NOMO-1 treated with DMSO at 0.1 percent for 48 hours (cell line): ENCODE results near the gene KASH5.
A peak's percentile ranks its signal among the peaks of the same experiment; 100 is the strongest.
"Not testable (repeated sequence)": the region's sequence is repeated elsewhere in the genome, so short reads cannot be mapped to it uniquely, and the experiment has no call there.

Experiments used
- DNase-seq: peaks from one replicate; lab custom pipeline; 2025; ENCODE audit not compliant: unreplicated experiment; lab: John Stamatoyannopoulos, UW

KASH5 gene

GRCh38 chr19:49435670-49436069, 47.6 kb downstream of the KASH5 start:
- no peak for DNase-seq

GRCh38 chr19:49436381-49437017, 48.5 kb downstream of the KASH5 start:
- DNase-seq: no peak

- no peak for DNase-seq
Observed at GRCh38 chr19:49437231-49437630, 49.2 kb downstream of the KASH5 start.

GRCh38 chr19:49438261-49438660, 50.2 kb downstream of the KASH5 start:
- no peak for DNase-seq

- DNase-seq: no peak
Observed at GRCh38 chr19:49439836-49440235, 51.8 kb downstream of the KASH5 start.

- DNase-seq: no peak
Observed at GRCh38 chr19:49440439-49441209, 52.6 kb downstream of the KASH5 start.

- no peak for DNase-seq
Observed at GRCh38 chr19:49441210-49441959, 53.3 kb downstream of the KASH5 start, which contains the start of gene SLC17A7. Gene SLC17A7, minus strand, starts transcription at chr19:49441527. Its CDS starts 148 bp downstream, at chr19:49441379.

GRCh38 chr19:49441960-49442350, 53.9 kb downstream of the KASH5 start:
- DNase-seq: no peak

GRCh38 chr19:49442354-49442753, 54.3 kb downstream of the KASH5 start:
- peak; percentile 38 for DNase-seq

GRCh38 chr19:49442771-49443365, 54.8 kb downstream of the KASH5 start:
- peak; percentile 51 for DNase-seq

- DNase-seq: peak; percentile 93
Observed at GRCh38 chr19:49443366-49444099, 55.5 kb downstream of the KASH5 start.

- not testable (repeated sequence) for DNase-seq
Observed at GRCh38 chr19:49444100-49444700, 56.2 kb downstream of the KASH5 start.

- DNase-seq: no peak
Observed at GRCh38 chr19:49445997-49446396, 57.9 kb downstream of the KASH5 start.

GRCh38 chr19:49447485-49448431, 59.7 kb downstream of the KASH5 start:
- DNase-seq: no peak

- DNase-seq: no peak
Observed at GRCh38 chr19:49448432-49448786, 60.4 kb downstream of the KASH5 start.

GRCh38 chr19:49450405-49450804, 62.4 kb downstream of the KASH5 start:
- DNase-seq: no peak

GRCh38 chr19:49451430-49452181, 63.6 kb downstream of the KASH5 start, which contains the start of gene PIH1D1:
Gene PIH1D1, minus strand, starts transcription at chr19:49451814. Its CDS starts 240 bp downstream, at chr19:49451574.
- DNase-seq: peak; percentile 99

- peak; percentile 97 for DNase-seq
Observed at GRCh38 chr19:49453013-49453756, 65.1 kb downstream of the KASH5 start, which contains the start of gene ALDH16A1. Gene ALDH16A1, plus strand, starts transcription at chr19:49453225. Its CDS starts 107 bp downstream, at chr19:49453332.
